H1 (cell line): ENCODE results near the gene DISC1. TPM values are rescaled to one million over a fixed set of nuclear protein-coding genes. Genes with fewer than 3 reads are reported as not detected.
A peak's percentile ranks its signal among the peaks of the same experiment; 100 is the strongest.

Source experiments
- CTCF ChIA-PET: fragments of 300-600 bp; sonication (Branson Sonifier 250); formaldehyde crosslinking; loops from one replicate; lab custom pipeline; 2021; ENCODE audit not compliant: partially characterized antibody; lab: Charles Lee
- POLR2A ChIA-PET: fragments of 300-600 bp; sonication (Branson Sonifier 250); formaldehyde crosslinking; loops from one replicate; lab custom pipeline; 2021; ENCODE audit warnings: inconsistent platforms; ENCODE audit not compliant: partially characterized antibody; lab: Charles Lee
- DNase-seq, 2 experiments: peaks; one replicate each; pipeline versions ENCODE4 v3.0.0 to v3.0.0-alpha.2; 2010 to 2022; ENCODE audit warnings: low spot score in 2 of 2, low read depth in 1 of 2, mixed read lengths in 1 of 2
- FAIRE-seq: peaks from 2 replicates; lab custom pipeline; 2011; peaks lifted over from hg19 to GRCh38; lab: Jason Lieb, UNC
- H2AFZ ChIP-seq: 2 replicates; pipeline ENCODE4 v1.8.1; 2012; ENCODE audit warnings: low read length, inconsistent platforms
- H2AK5ac ChIP-seq: 2 replicates; pipeline ENCODE4 v1.6.1; 2013; ENCODE audit warnings: low read depth, low read length
- H2BK120ac ChIP-seq: replicated peaks from 2 replicates; pipeline ENCODE3; 2013; ENCODE audit warnings: low read depth, low read length, inconsistent platforms
- H2BK12ac ChIP-seq: 2 replicates; pipeline ENCODE4 v1.6.1; 2013; ENCODE audit warnings: low read depth, low read length
- H2BK15ac ChIP-seq: 2 replicates; pipeline ENCODE4 v1.6.1; 2013; ENCODE audit warnings: low read length
- H2BK20ac ChIP-seq: 2 replicates; pipeline ENCODE4 v1.6.1; 2013; ENCODE audit warnings: low read length
- H2BK5ac ChIP-seq: 2 replicates; pipeline ENCODE4 v1.6.1; 2013; ENCODE audit warnings: low read depth, low read length
- H3K14ac ChIP-seq: 2 replicates; pipeline ENCODE4 v1.6.1; 2013; ENCODE audit warnings: inconsistent platforms; ENCODE audit not compliant: insufficient read length
- H3K18ac ChIP-seq: 2 replicates; pipeline ENCODE4 v1.6.1; 2013; ENCODE audit warnings: low read length; ENCODE audit errors: extremely low read depth
- H3K23ac ChIP-seq: 2 replicates; pipeline ENCODE4 v1.6.1; 2013; ENCODE audit warnings: inconsistent platforms; ENCODE audit not compliant: insufficient read length
- H3K23me2 ChIP-seq: 2 replicates; pipeline ENCODE4 v1.6.1; 2013; ENCODE audit warnings: low read depth, low read length
- H3K27ac ChIP-seq: 2 replicates; pipeline ENCODE4 v1.6.1; 2011; ENCODE audit warnings: low read depth, low read length, inconsistent platforms
- H3K27me3 ChIP-seq, 4 experiments: replicated peaks in 1 of 4; 1 replicate in 1 of 4; 2 replicates in 3 of 4; pipeline versions ENCODE4 v1.6.1 to v1.8.1; 2011 to 2013; ENCODE audit warnings: low read length in 3 of 4, mild to moderate bottlenecking in 3 of 4, inconsistent platforms in 2 of 4, mixed read lengths in 2 of 4, moderate library complexity in 1 of 4; ENCODE audit not compliant: control insufficient read depth in 3 of 4, insufficient read depth in 3 of 4; ENCODE audit errors: extremely low read depth in 1 of 4
- H3K36me3 ChIP-seq, 4 experiments: 2 replicates each; pipeline versions ENCODE4 v1.6.1 to v1.8.1; 2011 to 2013; ENCODE audit warnings: mild to moderate bottlenecking in 4 of 4, low read length in 3 of 4, moderate library complexity in 2 of 4, control low read depth in 1 of 4, inconsistent platforms in 1 of 4; ENCODE audit not compliant: insufficient read depth in 4 of 4, control insufficient read depth in 2 of 4
- H3K4ac ChIP-seq: replicated peaks from 2 replicates; pipeline ENCODE3; 2013; ENCODE audit warnings: low read length, low read depth, mixed read lengths, inconsistent platforms; ENCODE audit not compliant: insufficient read length
- H3K4me1 ChIP-seq, 4 experiments: replicated peaks in 1 of 4; 1 replicate in 1 of 4; 2 replicates in 3 of 4; pipeline versions ENCODE4 v1.6.1 to v1.8.1; 2011 to 2013; ENCODE audit warnings: low read length in 3 of 4, inconsistent platforms in 2 of 4, mixed read lengths in 1 of 4; ENCODE audit not compliant: insufficient read depth in 4 of 4, control insufficient read depth in 3 of 4
- H3K4me2 ChIP-seq, 2 experiments: 2 replicates each; pipeline versions ENCODE4 v1.6.1 to v1.8.1; 2011 to 2013; ENCODE audit warnings: low read depth in 2 of 2, low read length in 2 of 2, control low read depth in 1 of 2, inconsistent platforms in 1 of 2, mild to moderate bottlenecking in 1 of 2; ENCODE audit not compliant: insufficient read depth in 1 of 2
- H3K4me3 ChIP-seq, 4 experiments: fragments of 200-600, 300-600 bp in 1 of 4; sonication (generic), shearing (Covaris generic), sonication (Bioruptor Twin) in 1 of 4; 2 replicates each; pipeline versions ENCODE4 v1.5.1 to v1.8.1; 2011 to 2016; ENCODE audit warnings: low read length in 4 of 4, low read depth in 3 of 4, control low read depth in 2 of 4, inconsistent platforms in 2 of 4, mild to moderate bottlenecking in 2 of 4, mixed read lengths in 1 of 4, moderate library complexity in 1 of 4; ENCODE audit not compliant: insufficient read depth in 2 of 4; ENCODE audit errors: extremely low read depth in 1 of 4
- H3K56ac ChIP-seq: replicated peaks from 2 replicates; pipeline ENCODE3; 2013; ENCODE audit warnings: low read depth, mild to moderate bottlenecking, mixed read lengths, low read length, inconsistent platforms; ENCODE audit not compliant: insufficient read length
- H3K79me1 ChIP-seq: 2 replicates; pipeline ENCODE4 v1.6.1; 2013; ENCODE audit warnings: low read depth, low read length, control low read depth
- H3K79me2 ChIP-seq, 2 experiments: 2 replicates each; pipeline versions ENCODE4 v1.6.1 to v1.8.1; 2012 to 2013; ENCODE audit warnings: low read length in 2 of 2, mild to moderate bottlenecking in 2 of 2, inconsistent platforms in 1 of 2; ENCODE audit not compliant: insufficient read depth in 2 of 2, control insufficient read depth in 1 of 2
- H3K9ac ChIP-seq, 4 experiments: replicated peaks in 1 of 4; 1 replicate in 1 of 4; 2 replicates in 3 of 4; pipeline versions ENCODE4 v1.6.1 to v1.8.1; 2011 to 2013; ENCODE audit warnings: low read depth in 3 of 4, low read length in 3 of 4, control low read depth in 2 of 4, mild to moderate bottlenecking in 2 of 4, moderate library complexity in 2 of 4, inconsistent platforms in 1 of 4; ENCODE audit errors: extremely low read depth in 1 of 4
- H3K9me3 ChIP-seq, 2 experiments: 2 replicates each; pipeline versions ENCODE4 v1.6.1 to v1.8.1; 2012 to 2013; ENCODE audit warnings: mild to moderate bottlenecking in 2 of 2, moderate library complexity in 2 of 2, control low read depth in 1 of 2, inconsistent platforms in 1 of 2, low read depth in 1 of 2, low read length in 1 of 2, mixed read lengths in 1 of 2; ENCODE audit not compliant: insufficient read depth in 2 of 2
- H4K20me1 ChIP-seq, 2 experiments: replicated peaks in 1 of 2; 2 replicates each; pipeline versions ENCODE3 to v1.8.1; 2011 to 2013; ENCODE audit warnings: inconsistent platforms in 2 of 2, low read length in 2 of 2, mild to moderate bottlenecking in 1 of 2; ENCODE audit not compliant: insufficient read depth in 2 of 2, control insufficient read depth in 1 of 2
- H4K5ac ChIP-seq: 2 replicates; pipeline ENCODE4 v1.6.1; 2013; ENCODE audit warnings: low read length, low read depth, mixed read lengths, inconsistent platforms; ENCODE audit not compliant: insufficient read length
- H4K8ac ChIP-seq: 2 replicates; pipeline ENCODE4 v1.8.0; 2013; ENCODE audit warnings: mild to moderate bottlenecking, moderate library complexity, low read length, inconsistent platforms; ENCODE audit not compliant: insufficient read depth; ENCODE audit errors: extremely low read depth
- H4K91ac ChIP-seq: replicated peaks from 2 replicates; pipeline ENCODE3; 2013; ENCODE audit warnings: low read length, mixed read lengths, inconsistent platforms; ENCODE audit not compliant: insufficient read length
- CEBPB ChIP-seq: IDR thresholded peaks from 2 replicates; pipeline ENCODE4 v1.6.1; 2012; ENCODE audit warnings: low read depth, low read length
- WGBS, 2 experiments: shearing (Covaris generic) in 1 of 2; methylation state at CpG; one replicate each; pipeline versions ENCODE4 v1.1.6 to v1.1.7; 2013 to 2015; ENCODE audit warnings: low lambda C conversion rate in 2 of 2, mixed read lengths in 2 of 2, inconsistent platforms in 1 of 2, low coverage in 1 of 2, missing lambda C conversion rate in 1 of 2; ENCODE audit not compliant: insufficient replicate concordance in 2 of 2, insufficient coverage in 1 of 2, insufficient read length in 1 of 2; ENCODE audit errors: extremely low coverage in 1 of 2, missing lambda C conversion rate in 1 of 2; 5-methylcytosine and 5-hydroxymethylcytosine counted together
- polyA plus RNA-seq, 7 experiments: library from polyadenylated mRNA; depleted of rRNA in 3 of 7; stranded (reverse) in 5 of 7; unstranded in 2 of 7; fragments of >200 nt in 5 of 7; fragments of 200-250 nt in 2 of 7; gene quantifications; 1 replicate in 5 of 7; 2 replicates in 1 of 7; 4 replicates in 1 of 7; pipeline versions ENCODE4 v1.2.1 to v1.2.3, GENCODE V29; 2011 to 2013; ENCODE audit warnings: missing spikeins in 2 of 7, mixed read lengths in 2 of 7
- total RNA-seq: library from RNA; stranded (reverse); fragmentation: NEBNext Ultra II Directional; extraction: Animal tissue kit (Norgen Biotek cat#: 25700); gene quantifications from 2 replicates; pipeline ENCODE4 v1.2.1, GENCODE V29; 2021
- TF ChIP-seq, protein P1 (sequence below), 3 experiments: IDR thresholded peaks; 1 replicate in 2 of 3; 2 replicates in 1 of 3; pipeline versions ENCODE4 v1.5.1 to v1.6.1; 2011; ENCODE audit warnings: low read length in 3 of 3, mild to moderate bottlenecking in 3 of 3, inconsistent platforms in 2 of 3, low read depth in 1 of 3, moderate library complexity in 1 of 3; ENCODE audit not compliant: insufficient read depth in 1 of 3; ENCODE audit errors: control extremely low read depth in 1 of 3

DISC1 gene
- total and polyA plus RNA-seq, 2 of the 8 experiments (the other 6 are each of a cell fraction or from before 2014, with no cell fraction given): 1.1 to 3.5 TPM

DNA sequence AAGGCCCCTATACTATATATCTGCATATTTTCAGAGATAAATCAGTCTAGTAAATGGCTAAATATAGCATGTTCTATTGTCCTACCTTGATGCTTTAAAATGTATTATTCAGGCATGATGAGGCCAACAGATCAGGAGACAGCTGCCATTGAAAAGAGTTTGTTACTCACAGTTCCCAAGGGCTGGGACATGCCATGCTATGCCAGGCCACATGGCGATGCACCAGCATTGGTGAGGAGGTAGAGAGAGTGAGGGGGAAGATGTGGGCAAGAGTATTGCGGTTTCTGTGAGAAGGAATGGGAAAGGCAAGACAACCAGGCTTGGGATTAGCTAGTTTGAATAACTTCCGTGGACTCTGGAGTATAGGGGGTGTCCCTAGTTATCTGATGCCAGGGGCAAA is 316.5 kb downstream of the DISC1 start:
- Histone ChIP-seq H3K14ac (no peak overlapping the region), H3K27me3 (no peaks in the 10 kb centered on the region; a peak in 1 of 7 replicates), H2BK120ac (no peak overlapping the region), H3K27ac (no peak overlapping the region), H4K5ac (no peak overlapping the region)
- TF ChIP-seq, protein P1, sequence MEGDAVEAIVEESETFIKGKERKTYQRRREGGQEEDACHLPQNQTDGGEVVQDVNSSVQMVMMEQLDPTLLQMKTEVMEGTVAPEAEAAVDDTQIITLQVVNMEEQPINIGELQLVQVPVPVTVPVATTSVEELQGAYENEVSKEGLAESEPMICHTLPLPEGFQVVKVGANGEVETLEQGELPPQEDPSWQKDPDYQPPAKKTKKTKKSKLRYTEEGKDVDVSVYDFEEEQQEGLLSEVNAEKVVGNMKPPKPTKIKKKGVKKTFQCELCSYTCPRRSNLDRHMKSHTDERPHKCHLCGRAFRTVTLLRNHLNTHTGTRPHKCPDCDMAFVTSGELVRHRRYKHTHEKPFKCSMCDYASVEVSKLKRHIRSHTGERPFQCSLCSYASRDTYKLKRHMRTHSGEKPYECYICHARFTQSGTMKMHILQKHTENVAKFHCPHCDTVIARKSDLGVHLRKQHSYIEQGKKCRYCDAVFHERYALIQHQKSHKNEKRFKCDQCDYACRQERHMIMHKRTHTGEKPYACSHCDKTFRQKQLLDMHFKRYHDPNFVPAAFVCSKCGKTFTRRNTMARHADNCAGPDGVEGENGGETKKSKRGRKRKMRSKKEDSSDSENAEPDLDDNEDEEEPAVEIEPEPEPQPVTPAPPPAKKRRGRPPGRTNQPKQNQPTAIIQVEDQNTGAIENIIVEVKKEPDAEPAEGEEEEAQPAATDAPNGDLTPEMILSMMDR (IDR thresholded peaks at IDR 0.05; ENCODE audit: control extremely low read depth in 1 of 3, insufficient read depth in 1 of 3, low read depth in 1 of 3, low read length in 3 of 3): peak in 2 of 3 experiments; percentile 9 to 15; a peak in 2 of 4 replicates
- no peak for TF ChIP-seq CEBPB
- TF ChIP-seq, all 59 proteins: peak for 1
- Histone ChIP-seq H2BK20ac (no peak overlapping the region), H3K18ac (no peak overlapping the region), H3K56ac (no peak overlapping the region), H2BK5ac (no peak overlapping the region), H2AK5ac (no peak overlapping the region), H3K4me3 (no peak overlapping the region), H2AFZ (no peak overlapping the region), H4K20me1 (no peaks in the 10 kb centered on the region), H4K91ac (no peak overlapping the region), H3K23me2 (no peaks in the 10 kb centered on the region), H2BK12ac (no peak overlapping the region), H4K8ac (no peak overlapping the region), H3K79me2 (no peaks in the 10 kb centered on the region), H3K9me3 (no peaks in the 10 kb centered on the region), H3K4me2 (no peak overlapping the region), H3K4me1 (peaks cover 0 to 2% (median 0%) of the 10 kb centered on the region in 4 experiments; a peak in 1 of 7 replicates), H3K23ac (no peak overlapping the region), H3K36me3 (no peaks in the 10 kb centered on the region), H2BK15ac (no peak overlapping the region), H3K9ac (no peak overlapping the region), H3K79me1 (no peaks in the 10 kb centered on the region), H3K4ac (no peak overlapping the region)
- WGBS, 2 experiments: 95% methylated on average over 3 of the region's 3 CpGs; no CpG with 5 or more reads in 1 of the 2 experiments
- ChIA-PET CTCF (interaction anchor here (0.7 to 6.0 kb wide), 5 partner anchors 10 to 653 kb away, joined by 3 to 48 read pairs (median 3); no protein-coding TSS in a partner anchor), POLR2A (interaction anchor here (0.6 kb wide), 1 partner anchor 416 kb away, joined by 3 read pairs; no protein-coding TSS in a partner anchor)
- FAIRE-seq (no peak), DNase-seq (no peak)
